ENCODE data around the gene BAIAP2. TPM values are rescaled to one million over a fixed set of nuclear protein-coding genes. Genes with fewer than 3 reads are reported as not detected.

The BAIAP2 gene
- polyA plus RNA-seq, 6 donors from 2014 or later = 0.19 to 6.1 (median 0.79) TPM

- no peaks in the 10 kb centered on the region for H3K9me3 Mint-ChIP-seq
- H3K36me3 Mint-ChIP-seq = peaks cover 0 to 7% of the 10 kb centered on the region in 2 donors
- peaks cover 9 to 58% (median 41%) of the 10 kb centered on the region in 3 donors for H3K27me3 Mint-ChIP-seq
- DNase-seq = no peak
- H3K4me3 Mint-ChIP-seq = peak overlapping the region in 2 of 8 donors; percentile 9 to 10
- H3K27ac Mint-ChIP-seq = no peak overlapping the region
- ATAC-seq (ENCODE audit: low read depth in 2 of 2) = no peak
- H3K4me1 Mint-ChIP-seq = peaks cover 0 to 5% (median 4%) of the 10 kb centered on the region in 3 donors
These were observed 125.9 kb downstream of the BAIAP2 start for GRCh38 chr17:81160747-81161453.

DNA sequence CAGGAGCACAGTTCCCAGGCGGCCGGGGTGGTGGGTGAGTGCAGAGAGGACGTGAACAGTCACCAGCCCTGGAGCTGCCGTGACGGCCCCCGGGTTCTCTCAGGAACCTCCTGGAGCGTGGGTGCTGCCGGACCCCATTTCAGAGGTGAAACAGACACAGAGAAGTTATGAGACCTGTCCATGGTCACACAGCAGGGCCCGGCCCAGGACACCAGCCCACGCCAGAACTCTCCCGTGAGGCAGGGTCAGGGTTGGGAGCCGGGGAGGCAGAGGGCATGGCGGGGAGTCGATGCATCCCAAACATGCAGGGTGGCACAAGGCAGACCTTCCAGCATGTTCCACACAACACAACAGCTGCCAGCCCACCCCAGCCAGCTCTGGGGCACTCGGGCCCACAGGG, 126.6 kb downstream of the BAIAP2 start:
- H3K4me3 Mint-ChIP-seq = peak overlapping the region in 1 of 8 donors; percentile 9

DNA sequence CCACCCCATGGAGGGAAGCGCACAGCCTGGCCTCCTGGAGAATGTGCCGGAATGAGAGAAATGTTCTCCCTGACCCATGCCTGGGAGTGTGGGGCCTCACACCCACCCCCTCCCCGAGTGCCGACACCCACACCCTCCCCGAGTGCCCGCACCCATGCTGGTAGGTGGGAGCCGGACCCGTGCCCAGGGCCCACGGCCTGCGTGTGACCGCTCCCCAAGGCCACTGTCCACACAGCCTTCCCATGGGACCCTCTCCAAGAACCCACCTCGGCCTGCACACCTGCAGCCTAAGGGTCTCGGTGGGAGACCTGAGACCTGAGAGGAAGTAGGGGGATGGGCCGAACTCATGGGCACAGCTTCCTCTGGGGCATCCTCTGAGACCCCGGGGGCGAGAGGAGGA, 127.0 kb downstream of the BAIAP2 start:
- DNase-seq (no peak), ATAC-seq (ENCODE audit: low read depth in 2 of 2) (no peak)
- Mint-ChIP-seq H3K36me3 (peaks cover 0 to 7% of the 10 kb centered on the region in 2 donors), H3K4me1 (peaks cover 0 to 5% (median 4%) of the 10 kb centered on the region in 3 donors), H3K9me3 (no peaks in the 10 kb centered on the region), H3K27ac (no peak overlapping the region), H3K27me3 (peaks cover 9 to 63% (median 43%) of the 10 kb centered on the region in 3 donors), H3K4me3 (no peak overlapping the region)

More for the DNA sequence above, 126.6 kb downstream of the BAIAP2 start:
- Mint-ChIP-seq H3K27me3 (peaks cover 9 to 59% (median 41%) of the 10 kb centered on the region in 3 donors), H3K36me3 (peaks cover 0 to 7% of the 10 kb centered on the region in 2 donors), H3K4me1 (peaks cover 0 to 5% (median 4%) of the 10 kb centered on the region in 3 donors), H3K27ac (no peak overlapping the region), H3K9me3 (no peaks in the 10 kb centered on the region)
- no peak for ATAC-seq (ENCODE audit: low read depth in 2 of 2)
- DNase-seq = no peak

DNA sequence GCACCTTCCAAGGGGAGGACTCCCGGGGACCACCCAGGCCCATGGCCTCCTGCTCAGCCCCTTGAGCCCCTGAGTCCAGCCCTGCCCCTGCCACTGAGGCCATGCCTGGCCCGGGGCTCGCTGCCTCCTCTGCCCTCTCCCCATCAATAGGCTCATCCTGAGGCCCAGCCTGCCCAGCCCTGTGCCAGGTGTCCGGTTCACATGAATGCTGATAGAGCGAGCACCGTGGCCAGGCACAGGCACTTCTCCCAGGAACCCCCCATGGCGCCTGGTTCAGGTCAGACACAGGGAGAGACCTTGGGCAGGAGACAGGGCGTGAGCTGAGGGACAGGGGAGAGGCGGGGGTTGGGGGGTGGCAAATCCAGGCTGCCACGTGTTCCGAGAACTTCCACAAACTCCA, 127.5 kb downstream of the BAIAP2 start:
- ATAC-seq (ENCODE audit: low read depth in 2 of 2) (no peak), DNase-seq (no peak)
- Mint-ChIP-seq H3K27me3 (peaks cover 9 to 68% (median 48%) of the 10 kb centered on the region in 3 donors), H3K4me3 (peak overlapping the region in 1 of 8 donors; percentile 44), H3K27ac (no peak overlapping the region), H3K36me3 (peaks cover 0 to 7% of the 10 kb centered on the region in 2 donors), H3K4me1 (peaks cover 1 to 5% (median 4%) of the 10 kb centered on the region in 3 donors), H3K9me3 (no peaks in the 10 kb centered on the region)

GRCh38 chr17:81163051-81163695, 128.2 kb downstream of the BAIAP2 start:
- peaks cover 0 to 7% of the 10 kb centered on the region in 2 donors for H3K36me3 Mint-ChIP-seq
- H3K27me3 Mint-ChIP-seq = peaks cover 9 to 72% (median 49%) of the 10 kb centered on the region in 3 donors
- no peak overlapping the region for H3K4me3 Mint-ChIP-seq
- H3K27ac Mint-ChIP-seq = peak overlapping the region in 1 of 6 donors; percentile 14
- H3K4me1 Mint-ChIP-seq = peaks cover 1 to 5% (median 4%) of the 10 kb centered on the region in 3 donors
- no peak for DNase-seq
- no peak for ATAC-seq (ENCODE audit: low read depth in 2 of 2)
- no peaks in the 10 kb centered on the region for H3K9me3 Mint-ChIP-seq

GRCh38 chr17:81163703-81164370, 128.9 kb downstream of the BAIAP2 start:
- Mint-ChIP-seq H3K27ac (no peak overlapping the region), H3K4me1 (peaks cover 1 to 5% (median 4%) of the 10 kb centered on the region in 3 donors), H3K4me3 (peak overlapping the region in 1 of 8 donors; percentile 6), H3K27me3 (peaks cover 9 to 69% (median 47%) of the 10 kb centered on the region in 3 donors), H3K9me3 (no peaks in the 10 kb centered on the region), H3K36me3 (peaks cover 0 to 7% of the 10 kb centered on the region in 2 donors)
- no peak for DNase-seq
- no peak for ATAC-seq (ENCODE audit: low read depth in 2 of 2)

GRCh38 chr17:81164371-81165245, 129.7 kb downstream of the BAIAP2 start:
- Mint-ChIP-seq H3K4me3 (peak overlapping the region in 5 of 8 donors; percentile 29 to 56 (median 29)), H3K9me3 (no peaks in the 10 kb centered on the region)

DNA sequence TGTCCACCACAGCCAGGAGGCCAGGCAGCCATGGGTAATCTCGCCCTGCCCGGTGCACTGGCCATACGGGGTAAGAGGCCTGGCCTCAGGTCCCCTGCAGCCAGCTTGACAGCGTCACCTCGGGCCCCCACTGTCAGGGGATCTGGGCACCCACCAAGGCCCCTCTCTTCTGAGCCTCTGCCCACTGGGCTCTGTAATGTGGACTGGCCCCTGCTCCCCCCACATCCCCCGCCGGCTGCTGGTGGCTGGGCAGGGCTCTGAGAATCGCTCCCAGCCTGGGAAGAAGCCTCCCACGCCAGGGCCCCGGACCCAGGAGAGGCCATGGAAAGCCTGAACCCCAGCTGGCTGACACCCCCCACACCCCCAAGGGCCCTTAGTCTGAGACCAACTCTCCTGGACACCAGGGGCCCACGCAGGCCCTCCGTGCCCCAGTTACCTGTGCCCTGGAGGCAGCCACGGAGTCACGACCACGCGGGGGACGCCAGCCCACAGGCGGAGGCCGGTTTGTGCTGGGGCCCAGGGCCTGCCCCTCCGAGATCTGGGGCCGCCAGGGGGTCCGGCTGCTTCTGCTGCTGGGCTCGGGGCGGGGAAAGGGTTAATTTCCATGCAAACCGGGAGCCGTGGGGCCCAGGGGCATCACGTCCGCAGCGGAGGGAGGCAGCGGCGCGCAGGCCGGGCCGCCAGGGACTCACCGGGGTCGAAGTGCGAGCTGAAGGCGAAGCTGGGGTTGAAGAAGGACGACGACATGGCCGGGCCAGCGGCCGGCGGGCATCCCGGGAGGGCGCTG, 130.5 kb downstream of the BAIAP2 start, which contains the start of gene PVALEF:
PVALEF (plus strand) TSS at position 262 of the 787 bp plus-strand sequence. CDS start 15,720 bp downstream, outside the sequence.
- peaks cover 1 to 5% (median 4%) of the 10 kb centered on the region in 3 donors for H3K4me1 Mint-ChIP-seq
- DNase-seq = no peak
- H3K36me3 Mint-ChIP-seq = peaks cover 0 to 7% of the 10 kb centered on the region in 2 donors
- H3K4me3 Mint-ChIP-seq = peak within 1 kb of the TSS in 7 of 8 donors; percentile 29 to 72 (median 51)
- no peak within 1 kb of the TSS for H3K27ac Mint-ChIP-seq
- H3K9me3 Mint-ChIP-seq = no peaks in the 10 kb centered on the region
- H3K27me3 Mint-ChIP-seq = peaks cover 9 to 61% (median 41%) of the 10 kb centered on the region in 3 donors
- peak in 1 of 2 donors; percentile 16 for ATAC-seq (ENCODE audit: low read depth in 2 of 2)

More at GRCh38 chr17:81164371-81165245, 129.7 kb downstream of the BAIAP2 start:
- no peak overlapping the region for H3K27ac Mint-ChIP-seq
- peaks cover 9 to 65% (median 41%) of the 10 kb centered on the region in 3 donors for H3K27me3 Mint-ChIP-seq
- DNase-seq = no peak
- peaks cover 1 to 5% (median 4%) of the 10 kb centered on the region in 3 donors for H3K4me1 Mint-ChIP-seq
- H3K36me3 Mint-ChIP-seq = peaks cover 0 to 7% of the 10 kb centered on the region in 2 donors
- no peak for ATAC-seq (ENCODE audit: low read depth in 2 of 2)

DNA sequence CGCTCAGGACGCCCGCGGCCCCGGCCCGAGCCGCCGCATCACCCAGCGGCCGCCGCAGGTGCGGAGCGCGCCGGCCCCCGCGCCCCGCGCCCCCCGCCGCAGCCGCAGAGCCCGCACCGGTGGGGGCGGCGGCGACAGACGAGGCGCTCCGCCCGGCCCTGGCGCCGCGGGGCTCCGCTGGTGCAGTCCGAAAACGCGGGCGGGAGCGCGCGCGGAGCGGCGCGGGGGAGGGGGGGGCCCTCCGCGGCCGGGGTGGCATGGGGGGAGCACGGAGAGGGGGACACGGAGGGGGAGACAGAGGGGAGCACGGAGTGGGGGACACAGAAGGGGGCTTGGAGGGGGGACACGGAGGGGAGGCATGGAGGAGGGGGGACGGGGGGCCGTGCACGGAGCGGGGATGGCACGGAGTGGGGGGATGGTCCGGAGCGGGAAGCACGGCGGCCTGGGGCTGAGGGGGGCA, 131.1 kb downstream of the BAIAP2 start, which contains the start of gene AATK:
AATK (minus strand) TSS at position 189 of the 460 bp plus-strand sequence. CDS start 229 bp downstream, outside the sequence.
- DNase-seq = no peak
- Mint-ChIP-seq H3K27ac (no peak within 1 kb of the TSS), H3K4me1 (peaks cover 1 to 4% (median 2%) of the 10 kb centered on the region in 3 donors), H3K4me3 (peak within 1 kb of the TSS in 7 of 8 donors; percentile 12 to 72 (median 51)), H3K27me3 (peaks cover 8 to 55% (median 36%) of the 10 kb centered on the region in 3 donors), H3K36me3 (peaks cover 0 to 5% of the 10 kb centered on the region in 2 donors), H3K9me3 (no peaks in the 10 kb centered on the region)
- ATAC-seq (ENCODE audit: low read depth in 2 of 2) = peak in 1 of 2 donors; percentile 20

All from naive B cell (primary cell).